IPS-15b (cell line): Measurements from ENCODE around the gene CCDC73.

ENCODE experiments used
- H3K27me3 ChIP-seq: one replicate; pipeline ENCODE4 v1.6.1; 2013; ENCODE audit warnings: low read length; ENCODE audit not compliant: control insufficient read depth, insufficient read depth
- H3K36me3 ChIP-seq: one replicate; pipeline ENCODE4 v1.6.1; 2013; ENCODE audit warnings: low read length; ENCODE audit not compliant: control insufficient read depth, insufficient read depth
- H3K4me1 ChIP-seq: one replicate; pipeline ENCODE4 v1.6.1; 2013; ENCODE audit warnings: mild to moderate bottlenecking, low read length; ENCODE audit not compliant: control insufficient read depth, insufficient read depth
- H3K4me3 ChIP-seq: one replicate; pipeline ENCODE4 v1.5.1; 2013; ENCODE audit warnings: low read depth, low read length
- H3K9ac ChIP-seq: one replicate; pipeline ENCODE4 v1.6.1; 2013; ENCODE audit warnings: low read depth, mild to moderate bottlenecking, low read length
- H3K9me3 ChIP-seq: one replicate; pipeline ENCODE4 v1.6.1; 2013; ENCODE audit warnings: mild to moderate bottlenecking, low read length; ENCODE audit not compliant: control insufficient read depth, insufficient read depth

CCDC73 gene

DNA sequence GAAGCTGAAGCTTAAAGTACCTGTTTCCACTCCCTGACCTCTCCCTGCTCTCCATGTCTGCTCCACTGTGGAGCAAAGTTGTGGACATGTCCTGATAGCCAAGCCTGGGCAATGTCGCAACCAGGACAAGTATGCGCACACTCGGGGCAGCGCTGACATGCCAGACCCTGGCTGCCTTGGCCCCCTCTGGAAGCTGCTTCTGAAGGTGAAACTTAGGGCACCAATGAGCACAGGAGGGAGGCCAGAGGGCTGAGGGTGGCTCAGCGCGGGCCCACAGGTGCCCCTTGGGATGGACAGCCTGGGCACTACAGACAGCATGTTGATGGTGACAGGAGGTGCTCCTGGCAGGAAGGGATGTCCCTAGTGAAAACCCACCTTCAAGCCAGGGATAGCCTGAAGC lies 90.2 kb downstream of the CCDC73 start:
- Histone ChIP-seq H3K4me1 (no peaks in the 10 kb centered on the region), H3K4me3 (no peak overlapping the region), H3K9me3 (peaks cover 7% of the 10 kb centered on the region), H3K36me3 (no peaks in the 10 kb centered on the region), H3K9ac (no peak overlapping the region), H3K27me3 (no peaks in the 10 kb centered on the region)

DNA sequence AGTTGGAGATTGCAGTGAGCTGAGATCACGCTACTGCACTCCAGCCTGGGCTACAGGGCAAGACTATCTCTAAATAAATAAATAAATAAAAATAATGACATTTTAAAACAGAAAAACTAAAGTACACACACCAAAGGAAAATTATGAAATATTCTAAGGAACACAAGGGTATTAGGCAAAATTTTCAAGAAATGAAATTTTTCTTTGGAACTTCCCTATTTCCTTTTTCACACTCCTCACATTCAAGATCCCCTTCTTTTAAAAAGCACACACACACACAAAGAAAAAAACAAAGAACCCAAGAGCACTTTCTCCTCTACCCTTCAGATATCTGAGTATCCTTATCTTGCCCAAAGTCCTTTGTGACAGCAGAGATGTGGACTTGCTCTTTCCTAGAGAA lies 92.8 kb downstream of the CCDC73 start:
- H3K4me3 ChIP-seq = no peak overlapping the region
- H3K4me1 ChIP-seq = no peaks in the 10 kb centered on the region
- H3K27me3 ChIP-seq = no peaks in the 10 kb centered on the region
- no peak overlapping the region for H3K9ac ChIP-seq
- H3K9me3 ChIP-seq = peaks cover 7% of the 10 kb centered on the region
- H3K36me3 ChIP-seq = no peaks in the 10 kb centered on the region

GRCh38 chr11:32698579-32698978 lies 95.9 kb downstream of the CCDC73 start:
- Histone ChIP-seq H3K9ac (no peak overlapping the region), H3K4me1 (no peaks in the 10 kb centered on the region), H3K36me3 (no peaks in the 10 kb centered on the region), H3K27me3 (no peaks in the 10 kb centered on the region), H3K9me3 (no peaks in the 10 kb centered on the region), H3K4me3 (no peak overlapping the region)

GRCh38 chr11:32671051-32671450 lies 123.4 kb downstream of the CCDC73 start:
- Histone ChIP-seq H3K9me3 (no peaks in the 10 kb centered on the region), H3K27me3 (no peaks in the 10 kb centered on the region), H3K36me3 (no peaks in the 10 kb centered on the region), H3K9ac (no peak overlapping the region), H3K4me3 (no peak overlapping the region), H3K4me1 (no peaks in the 10 kb centered on the region)

DNA sequence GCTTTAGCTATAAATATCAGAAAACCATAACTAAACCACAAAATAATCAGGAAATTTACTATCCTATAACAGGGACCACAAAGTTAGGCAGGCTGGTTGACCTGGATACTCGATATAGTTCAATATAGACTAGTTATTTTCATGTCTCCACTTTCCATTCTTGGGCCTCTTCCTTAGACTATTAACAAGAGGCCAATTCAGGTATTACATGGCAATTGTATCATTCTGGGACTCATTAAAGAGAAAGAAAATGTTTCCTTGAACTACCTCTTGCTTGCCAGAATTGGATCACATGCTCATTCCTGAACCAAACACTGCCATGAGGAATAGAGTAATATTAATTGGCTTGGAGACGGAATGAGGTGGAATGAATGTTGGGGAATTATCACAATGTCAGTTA lies 134.8 kb downstream of the CCDC73 start:
- Histone ChIP-seq H3K4me3 (no peak overlapping the region), H3K9ac (no peak overlapping the region), H3K36me3 (no peaks in the 10 kb centered on the region), H3K4me1 (no peaks in the 10 kb centered on the region), H3K9me3 (no peaks in the 10 kb centered on the region), H3K27me3 (no peaks in the 10 kb centered on the region)

DNA sequence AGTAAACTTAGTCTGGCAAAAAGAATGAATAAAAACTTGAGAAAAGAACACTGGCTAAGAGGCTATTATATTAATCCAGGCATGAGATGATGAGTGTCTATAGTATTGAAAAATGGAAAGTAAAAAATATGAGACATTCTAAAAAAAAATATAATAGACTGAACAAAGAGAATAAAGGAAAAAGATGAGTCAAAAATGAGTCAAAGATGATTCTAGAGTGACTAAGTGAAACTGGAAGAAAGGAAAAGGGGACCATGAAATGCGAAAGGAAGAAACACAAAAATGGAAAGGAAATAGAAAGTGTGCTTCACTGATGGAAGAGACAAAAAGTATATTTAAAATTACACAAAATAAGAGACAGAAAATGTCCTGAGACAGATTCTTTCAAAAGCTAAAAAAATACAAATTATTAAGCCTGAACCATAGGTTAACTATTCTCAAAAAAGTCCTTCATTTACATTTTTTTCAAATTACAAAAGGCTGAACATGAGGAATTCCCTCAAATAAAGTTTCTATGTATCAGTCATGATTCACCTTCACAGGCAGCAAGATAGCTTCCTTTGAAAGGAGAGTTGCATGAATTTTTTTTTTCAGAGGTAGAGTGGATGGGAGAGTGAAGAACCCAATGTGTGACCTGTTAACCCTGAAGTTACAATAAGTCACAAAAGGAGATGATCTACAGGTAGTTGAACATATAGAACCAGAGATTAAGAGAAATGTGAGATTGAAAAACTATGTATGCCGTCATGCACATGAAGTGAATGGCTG lies 135.6 kb downstream of the CCDC73 start:
- Histone ChIP-seq H3K36me3 (no peaks in the 10 kb centered on the region), H3K9me3 (no peaks in the 10 kb centered on the region), H3K27me3 (no peaks in the 10 kb centered on the region), H3K9ac (no peak overlapping the region), H3K4me1 (no peaks in the 10 kb centered on the region), H3K4me3 (no peak overlapping the region)

DNA sequence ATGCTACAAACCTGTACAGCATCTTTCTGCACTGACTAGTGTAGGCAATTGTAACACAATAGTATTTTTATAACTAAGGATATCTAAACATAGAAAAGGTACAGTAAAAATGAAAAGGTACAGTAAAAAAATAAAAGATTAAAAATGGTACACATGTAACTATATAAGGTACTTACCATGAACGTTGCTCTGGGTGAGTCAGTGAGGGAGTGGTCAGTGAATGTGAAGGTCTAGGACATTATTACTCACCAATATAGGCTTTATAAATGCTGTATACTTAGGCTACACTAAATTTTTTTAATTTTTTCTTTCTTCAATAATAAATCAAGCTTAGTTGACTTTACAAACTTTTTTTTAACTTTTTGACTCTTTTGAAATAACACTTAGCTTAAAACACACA lies 150.9 kb downstream of the CCDC73 start:
- H3K9me3 ChIP-seq = no peaks in the 10 kb centered on the region
- H3K9ac ChIP-seq = no peak overlapping the region

GRCh38 chr11:32641361-32641760 lies 153.1 kb downstream of the CCDC73 start:
- Histone ChIP-seq H3K36me3 (no peaks in the 10 kb centered on the region), H3K4me1 (no peaks in the 10 kb centered on the region), H3K9ac (no peak overlapping the region), H3K4me3 (no peak overlapping the region), H3K9me3 (no peaks in the 10 kb centered on the region), H3K27me3 (no peaks in the 10 kb centered on the region)

More for the DNA sequence above, 150.9 kb downstream of the CCDC73 start:
- H3K36me3 ChIP-seq = no peaks in the 10 kb centered on the region
- no peak overlapping the region for H3K4me3 ChIP-seq
- H3K4me1 ChIP-seq = no peaks in the 10 kb centered on the region
- no peaks in the 10 kb centered on the region for H3K27me3 ChIP-seq

GRCh38 chr11:32635819-32636218 lies 158.6 kb downstream of the CCDC73 start:
- no peaks in the 10 kb centered on the region for H3K9me3 ChIP-seq

DNA sequence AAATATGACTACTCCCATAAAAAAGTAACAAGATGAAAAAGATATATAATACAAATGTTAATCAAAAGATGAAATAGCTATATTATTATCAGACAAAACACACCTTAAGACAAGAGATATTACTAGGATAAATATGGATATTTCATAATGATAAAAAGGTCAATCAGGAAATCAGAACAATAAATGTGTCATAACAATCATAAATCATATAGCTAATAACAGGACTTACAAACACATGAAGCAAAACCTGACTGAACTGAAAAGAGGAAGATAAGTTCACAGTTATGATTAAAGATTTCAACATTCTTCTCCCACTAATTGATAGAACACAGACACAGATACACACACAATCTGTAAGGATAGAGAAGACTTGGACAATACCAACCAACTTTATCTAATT lies 163.6 kb downstream of the CCDC73 start:
- Histone ChIP-seq H3K4me1 (no peaks in the 10 kb centered on the region), H3K9ac (no peak overlapping the region), H3K9me3 (no peaks in the 10 kb centered on the region), H3K36me3 (no peaks in the 10 kb centered on the region), H3K4me3 (no peak overlapping the region), H3K27me3 (no peaks in the 10 kb centered on the region)

More at GRCh38 chr11:32635819-32636218, 158.6 kb downstream of the CCDC73 start:
- Histone ChIP-seq H3K9ac (no peak overlapping the region), H3K36me3 (no peaks in the 10 kb centered on the region), H3K4me1 (no peaks in the 10 kb centered on the region), H3K27me3 (no peaks in the 10 kb centered on the region), H3K4me3 (no peak overlapping the region)

DNA sequence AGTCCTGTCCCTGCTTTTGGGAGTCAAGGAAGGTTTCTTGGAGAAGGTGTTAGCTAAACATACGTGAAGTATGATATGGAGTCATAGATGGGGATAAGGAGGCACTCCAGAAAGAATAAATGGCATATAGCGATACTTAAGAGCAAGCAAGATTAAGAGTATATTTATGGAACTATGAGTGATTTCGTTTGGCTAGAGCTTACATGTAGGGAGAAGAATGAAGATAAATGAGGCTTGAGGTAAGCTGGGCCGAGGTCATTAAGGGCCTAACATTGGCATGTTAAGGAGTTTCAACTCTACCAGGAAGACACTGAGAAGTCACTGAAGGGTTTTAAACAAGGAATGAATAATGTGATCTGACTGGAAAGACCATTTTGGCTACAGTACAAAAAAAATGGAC lies 177.6 kb downstream of the CCDC73 start:
- H3K9ac ChIP-seq = no peak overlapping the region

DNA sequence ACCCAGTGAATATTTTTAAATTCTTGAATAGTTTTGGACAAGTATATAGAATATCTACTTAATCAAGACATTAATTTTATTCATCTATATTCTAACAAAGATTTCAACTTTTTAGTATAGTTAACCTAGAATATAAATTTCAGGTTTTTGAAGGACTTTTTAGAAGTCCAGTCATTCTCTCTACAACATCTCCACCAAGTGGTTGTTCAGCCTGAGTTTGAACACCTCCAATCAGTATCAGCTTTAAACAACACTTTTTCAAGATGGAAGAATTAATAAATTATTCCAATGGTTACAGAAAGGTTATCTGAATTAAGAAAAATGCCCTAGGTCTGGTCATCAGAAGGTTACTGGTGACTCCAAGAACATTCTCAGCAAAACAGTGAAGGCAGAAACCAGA lies 179.0 kb downstream of the CCDC73 start:
- Histone ChIP-seq H3K27me3 (no peaks in the 10 kb centered on the region), H3K9ac (no peak overlapping the region), H3K36me3 (no peaks in the 10 kb centered on the region), H3K4me3 (no peak overlapping the region), H3K4me1 (no peaks in the 10 kb centered on the region), H3K9me3 (no peaks in the 10 kb centered on the region)

More for the DNA sequence above, 177.6 kb downstream of the CCDC73 start:
- no peaks in the 10 kb centered on the region for H3K4me1 ChIP-seq
- H3K36me3 ChIP-seq = no peaks in the 10 kb centered on the region
- H3K27me3 ChIP-seq = no peaks in the 10 kb centered on the region
- H3K4me3 ChIP-seq = no peak overlapping the region
- no peaks in the 10 kb centered on the region for H3K9me3 ChIP-seq
